Mucosa of rectum (tissue), 2 donors: ENCODE data around the gene PLCB3.

Source experiments
- H3K27ac ChIP-seq, 2 donors: one replicate each; pipeline ENCODE4 v1.7.0; 2013; ENCODE audit warnings: inconsistent platforms in 2 of 2, low read depth in 2 of 2, low read length in 2 of 2
- H3K27me3 ChIP-seq, 2 donors: one replicate each; pipeline ENCODE4 v1.7.0; 2013; ENCODE audit warnings: low read length in 2 of 2; ENCODE audit not compliant: control insufficient read depth in 2 of 2, insufficient read depth in 2 of 2
- H3K36me3 ChIP-seq, 2 donors: one replicate each; pipeline ENCODE4 v1.7.0; 2013; ENCODE audit warnings: low read length in 2 of 2; ENCODE audit not compliant: control insufficient read depth in 2 of 2, insufficient read depth in 2 of 2
- H3K4me1 ChIP-seq, 2 donors: one replicate each; pipeline ENCODE4 v1.7.0; 2013; ENCODE audit warnings: low read length in 2 of 2, mild to moderate bottlenecking in 1 of 2; ENCODE audit not compliant: control insufficient read depth in 2 of 2, insufficient read depth in 2 of 2
- H3K4me3 ChIP-seq, 2 donors: one replicate each; pipeline ENCODE4 v1.7.0; 2013; ENCODE audit warnings: low read length in 2 of 2
- H3K9ac ChIP-seq, 2 donors: one replicate each; pipeline ENCODE4 v1.7.0; 2013; ENCODE audit warnings: low read length in 2 of 2, low read depth in 1 of 2, mild to moderate bottlenecking in 1 of 2
- H3K9me3 ChIP-seq, 2 donors: one replicate each; pipeline ENCODE4 v1.7.0; 2013; ENCODE audit warnings: low read length in 2 of 2; ENCODE audit not compliant: control insufficient read depth in 2 of 2
- donor health status: healthy.
- donor health status: Normal muscosa, but diverticular disease.

Gene PLCB3

DNA sequence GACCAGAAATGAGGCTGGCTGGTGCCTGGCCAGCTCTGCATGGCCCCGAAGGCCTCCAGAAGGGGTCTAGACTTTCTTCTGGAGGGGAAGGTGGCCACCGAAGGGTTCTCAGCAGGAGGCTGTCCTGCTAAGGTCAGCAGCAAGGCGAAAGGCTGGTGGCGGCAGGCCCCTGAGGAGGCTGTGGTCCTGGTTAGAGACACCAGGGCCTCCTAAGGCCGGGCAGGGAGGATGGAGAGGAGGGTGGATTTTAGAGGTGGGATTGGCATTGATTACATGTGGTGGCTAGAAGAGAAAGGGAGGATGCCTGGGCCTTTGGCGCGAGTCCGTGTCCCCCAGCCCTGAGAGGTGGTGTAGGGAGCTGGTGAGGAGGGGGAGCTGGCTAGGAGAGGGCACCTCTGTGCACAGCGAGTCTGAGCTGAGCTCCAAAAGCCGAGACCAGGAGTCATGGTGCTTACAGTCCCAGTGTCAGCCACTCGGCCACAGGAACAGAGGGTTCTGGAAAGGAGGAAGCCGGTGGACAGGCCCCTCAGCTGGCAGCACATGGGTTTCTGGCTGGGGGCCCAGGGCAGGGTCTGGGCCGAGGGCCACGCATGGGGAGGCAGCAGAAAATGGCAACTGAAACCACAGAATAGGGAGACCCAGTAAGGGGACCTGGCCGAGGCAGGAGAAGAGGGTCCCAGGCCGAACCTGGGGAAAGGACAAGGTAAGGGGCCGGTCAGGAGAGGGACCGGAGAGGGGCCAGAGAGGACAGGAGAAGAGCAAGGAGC is 42.4 kb upstream of the PLCB3 start:
- no peak overlapping the region for H3K9ac ChIP-seq
- peaks cover 2 to 15% of the 10 kb centered on the region in 2 donors for H3K36me3 ChIP-seq
- H3K4me1 ChIP-seq = peaks cover 24 to 26% of the 10 kb centered on the region in 2 donors
- H3K27ac ChIP-seq = no peak overlapping the region
- no peaks in the 10 kb centered on the region for H3K9me3 ChIP-seq
- no peaks in the 10 kb centered on the region for H3K27me3 ChIP-seq
- no peak overlapping the region for H3K4me3 ChIP-seq

- Histone ChIP-seq H3K9me3 (no peaks in the 10 kb centered on the region), H3K36me3 (peaks cover 0 to 11% of the 10 kb centered on the region in 2 donors), H3K27me3 (no peaks in the 10 kb centered on the region), H3K27ac (no peak overlapping the region), H3K9ac (no peak overlapping the region), H3K4me1 (peaks cover 24 to 26% of the 10 kb centered on the region in 2 donors), H3K4me3 (no peak overlapping the region)
Measured at GRCh38 chr11:64209563-64209843, 41.8 kb upstream of the PLCB3 start.

GRCh38 chr11:64210301-64211020 is 40.9 kb upstream of the PLCB3 start:
- Histone ChIP-seq H3K36me3 (peaks cover 0 to 13% of the 10 kb centered on the region in 2 donors), H3K9me3 (no peaks in the 10 kb centered on the region), H3K27me3 (no peaks in the 10 kb centered on the region)

DNA sequence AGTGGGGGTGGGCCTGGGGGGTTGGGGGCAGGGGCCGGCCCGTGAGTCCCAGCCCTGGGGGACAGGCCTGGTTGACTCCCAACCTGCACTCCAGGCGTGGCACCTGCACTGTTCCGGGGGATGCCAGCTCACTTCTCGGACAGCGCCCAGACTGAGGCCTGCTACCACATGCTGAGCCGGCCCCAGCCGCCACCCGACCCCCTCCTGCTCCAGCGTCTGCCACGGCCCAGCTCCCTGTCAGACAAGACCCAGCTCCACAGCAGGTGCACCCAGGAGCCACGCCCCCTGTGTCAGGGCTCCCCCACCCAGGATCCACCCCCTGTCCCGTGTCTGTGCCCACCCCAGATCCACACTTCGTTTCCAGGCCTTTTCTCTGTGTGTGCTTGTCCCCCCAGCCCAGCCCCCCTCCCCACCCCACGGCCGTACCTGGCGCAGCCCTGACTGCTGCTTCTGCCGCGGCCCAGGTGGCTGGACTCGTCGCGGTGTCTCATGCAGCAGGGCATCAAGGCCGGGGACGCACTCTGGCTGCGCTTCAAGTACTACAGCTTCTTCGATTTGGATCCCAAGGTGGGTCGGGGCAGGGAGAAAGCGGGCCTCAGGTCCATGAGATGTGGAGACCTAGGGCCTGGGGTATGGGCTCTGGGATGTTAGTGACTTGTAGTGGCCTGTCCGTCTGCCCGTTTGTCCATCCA is 40.0 kb upstream of the PLCB3 start:
- Histone ChIP-seq H3K27me3 (no peaks in the 10 kb centered on the region), H3K4me1 (peaks cover 11 to 12% of the 10 kb centered on the region in 2 donors), H3K4me3 (no peak overlapping the region), H3K9me3 (no peaks in the 10 kb centered on the region), H3K9ac (no peak overlapping the region), H3K36me3 (peaks cover 0 to 13% of the 10 kb centered on the region in 2 donors), H3K27ac (no peak overlapping the region)

More at GRCh38 chr11:64210301-64211020, 40.9 kb upstream of the PLCB3 start:
- H3K9ac ChIP-seq = no peak overlapping the region
- no peak overlapping the region for H3K27ac ChIP-seq
- H3K4me3 ChIP-seq = no peak overlapping the region
- peaks cover 18 to 21% of the 10 kb centered on the region in 2 donors for H3K4me1 ChIP-seq

DNA sequence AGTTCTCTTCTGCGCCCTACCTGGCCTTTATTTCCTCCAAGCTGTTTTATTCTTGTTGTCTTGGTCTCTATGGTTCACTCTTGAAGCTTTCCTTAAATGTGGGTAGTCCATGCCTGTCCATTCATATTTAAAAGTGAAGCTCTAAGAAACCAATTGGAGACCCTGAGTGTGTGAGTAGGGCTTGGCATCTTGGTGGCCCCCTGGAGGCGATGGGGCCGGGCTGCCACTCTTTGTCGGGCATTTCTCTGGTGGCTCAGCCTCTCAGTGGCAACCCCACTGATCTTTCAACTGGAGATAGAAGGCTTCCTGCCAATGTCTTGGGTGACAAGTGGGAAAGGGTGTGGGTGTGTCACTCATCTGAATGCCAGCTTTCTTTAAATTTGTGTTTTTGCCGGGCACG is 34.5 kb upstream of the PLCB3 start:
- Histone ChIP-seq H3K4me3 (no peak overlapping the region), H3K9me3 (no peaks in the 10 kb centered on the region), H3K36me3 (peaks cover 13 to 21% of the 10 kb centered on the region in 2 donors), H3K9ac (no peak overlapping the region), H3K27me3 (no peaks in the 10 kb centered on the region), H3K27ac (no peak overlapping the region), H3K4me1 (peaks cover 0 to 2% of the 10 kb centered on the region in 2 donors)

DNA sequence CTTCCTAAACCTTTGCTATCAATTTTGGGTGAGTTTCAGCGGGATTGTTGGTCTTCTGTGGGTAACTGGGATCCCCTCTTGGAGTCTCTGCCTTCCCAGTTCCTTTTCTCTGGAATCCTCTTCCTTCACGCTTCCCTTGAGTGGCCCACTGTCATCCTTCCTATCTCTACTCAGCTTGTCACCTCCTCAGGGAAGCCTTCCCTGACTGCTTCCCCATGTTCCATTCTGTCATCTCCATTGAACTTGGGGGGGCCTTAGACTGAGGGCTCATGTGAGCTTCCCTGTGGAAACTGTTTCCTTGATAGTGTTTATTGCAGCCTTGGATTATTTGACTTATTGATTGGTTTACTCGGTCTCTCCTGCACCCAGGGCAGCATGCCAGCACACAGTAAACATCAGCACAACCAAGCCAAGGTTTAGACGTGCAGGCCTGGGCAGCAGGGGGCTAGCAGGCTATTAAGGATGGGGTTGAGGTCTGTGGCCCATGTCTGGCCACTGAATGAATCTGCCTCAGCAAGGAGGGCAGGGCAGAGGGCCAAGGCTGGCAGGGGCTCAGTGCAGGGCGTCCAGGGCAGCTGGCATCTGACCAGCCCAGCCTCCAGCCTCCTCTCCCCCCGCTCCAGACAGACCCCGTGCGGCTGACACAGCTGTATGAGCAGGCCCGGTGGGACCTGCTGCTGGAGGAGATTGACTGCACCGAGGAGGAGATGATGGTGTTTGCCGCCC is 32.5 kb upstream of the PLCB3 start:
- H3K27me3 ChIP-seq = no peaks in the 10 kb centered on the region
- no peak overlapping the region for H3K4me3 ChIP-seq
- no peaks in the 10 kb centered on the region for H3K9me3 ChIP-seq
- H3K36me3 ChIP-seq = peaks cover 13 to 15% of the 10 kb centered on the region in 2 donors
- H3K4me1 ChIP-seq = peaks cover 0 to 2% of the 10 kb centered on the region in 2 donors
- H3K9ac ChIP-seq = no peak overlapping the region
- no peak overlapping the region for H3K27ac ChIP-seq

- no peaks in the 10 kb centered on the region for H3K27me3 ChIP-seq
- H3K36me3 ChIP-seq = peaks cover 13 to 18% of the 10 kb centered on the region in 2 donors
- H3K4me1 ChIP-seq = peaks cover 0 to 2% of the 10 kb centered on the region in 2 donors
- H3K27ac ChIP-seq = no peak overlapping the region
- H3K4me3 ChIP-seq = no peak overlapping the region
- H3K9me3 ChIP-seq = no peaks in the 10 kb centered on the region
- no peak overlapping the region for H3K9ac ChIP-seq
Measured at GRCh38 chr11:64219354-64219684, 32.0 kb upstream of the PLCB3 start.

GRCh38 chr11:64219755-64220154 is 31.6 kb upstream of the PLCB3 start:
- Histone ChIP-seq H3K9me3 (no peaks in the 10 kb centered on the region), H3K9ac (no peak overlapping the region), H3K4me3 (no peak overlapping the region), H3K27me3 (no peaks in the 10 kb centered on the region), H3K36me3 (peaks cover 13 to 18% of the 10 kb centered on the region in 2 donors), H3K4me1 (peaks cover 1 to 2% of the 10 kb centered on the region in 2 donors), H3K27ac (no peak overlapping the region)

DNA sequence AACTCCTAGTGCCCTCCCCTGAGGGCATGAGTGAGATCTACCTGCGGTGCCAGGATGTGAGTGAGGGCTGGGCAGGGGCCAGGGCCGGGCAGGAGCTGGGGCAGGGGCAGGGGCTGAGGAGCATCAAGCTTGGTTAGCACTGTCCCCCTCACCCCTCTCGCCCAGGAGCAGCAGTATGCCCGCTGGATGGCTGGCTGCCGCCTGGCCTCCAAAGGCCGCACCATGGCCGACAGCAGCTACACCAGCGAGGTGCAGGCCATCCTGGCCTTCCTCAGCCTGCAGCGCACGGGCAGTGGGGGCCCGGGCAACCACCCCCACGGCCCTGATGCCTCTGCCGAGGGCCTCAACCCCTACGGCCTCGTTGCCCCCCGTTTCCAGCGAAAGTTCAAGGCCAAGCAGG is 31.1 kb upstream of the PLCB3 start:
- Histone ChIP-seq H3K27me3 (no peaks in the 10 kb centered on the region), H3K4me3 (no peak overlapping the region), H3K27ac (no peak overlapping the region), H3K36me3 (peaks cover 13 to 15% of the 10 kb centered on the region in 2 donors), H3K9ac (no peak overlapping the region), H3K9me3 (no peaks in the 10 kb centered on the region), H3K4me1 (peaks cover 5 to 6% of the 10 kb centered on the region in 2 donors)
